Right lobe of liver (tissue), 4 donors: ENCODE results near the gene ATMIN.

Source experiments
- POLR2A ChIP-seq: fragments of 450-650 bp; IDR thresholded peaks from one replicate; pipeline ENCODE4 v1.6.1; 2017; ENCODE audit warnings: antibody characterized with exemption, mild to moderate bottlenecking
- TF ChIP-seq, protein P1 (sequence below), 4 donors: fragments of 200-600 bp in 3 of 4; fragments of 450-650 bp in 1 of 4; IDR thresholded peaks; one replicate each; pipeline versions ENCODE4 v1.5.1 to v1.8.0; 2016 to 2022; ENCODE audit warnings: antibody characterized with exemption in 4 of 4, mild to moderate bottlenecking in 2 of 4
- donor health status: DM: no; HTN: no; CAD: no.
- donor health status: DM: no; HTN: no; CAD: no.
- donor health status: DM: no; HTN: yes; CAD: no.

DNA sequence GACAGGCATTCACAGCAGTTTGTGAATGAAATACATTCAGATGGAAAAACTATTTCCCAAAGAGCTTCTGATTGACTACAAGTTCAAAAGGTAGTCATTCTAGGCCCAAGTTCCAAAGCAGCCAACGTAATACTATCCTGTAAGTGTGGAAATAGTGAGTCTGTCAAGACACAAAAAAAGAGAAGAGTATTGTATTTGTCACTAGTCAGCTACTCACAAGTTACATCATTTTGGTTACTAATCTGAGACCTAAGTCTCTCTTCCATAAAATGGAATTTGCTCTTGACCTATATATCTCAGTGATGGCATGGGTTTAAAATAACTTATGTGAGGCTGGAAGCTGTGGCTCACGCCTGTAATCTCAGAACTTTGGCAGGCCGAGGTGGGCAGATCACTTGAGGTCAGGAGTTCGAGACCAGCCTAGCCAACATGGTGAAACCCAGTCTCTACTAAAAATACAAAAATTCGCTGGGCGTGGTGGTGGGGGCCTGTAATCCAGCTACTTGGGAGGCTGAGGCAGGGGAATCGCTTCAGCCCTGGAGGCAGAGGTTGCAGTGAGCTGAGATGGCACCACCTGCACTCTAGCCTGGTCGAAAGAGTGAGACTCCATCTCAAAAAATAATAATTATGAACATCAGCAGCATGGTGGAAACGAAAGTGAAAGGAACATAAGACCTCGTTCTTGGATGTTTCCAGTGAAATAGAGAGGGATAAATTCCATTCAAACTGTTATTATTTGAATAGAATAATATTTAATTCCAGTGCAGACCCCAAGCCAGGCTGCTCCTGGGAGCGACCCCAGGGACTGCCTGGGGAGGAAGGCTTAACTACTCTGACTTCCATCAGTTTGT is 31.8 kb upstream of the ATMIN start:
- TF ChIP-seq, protein P1, sequence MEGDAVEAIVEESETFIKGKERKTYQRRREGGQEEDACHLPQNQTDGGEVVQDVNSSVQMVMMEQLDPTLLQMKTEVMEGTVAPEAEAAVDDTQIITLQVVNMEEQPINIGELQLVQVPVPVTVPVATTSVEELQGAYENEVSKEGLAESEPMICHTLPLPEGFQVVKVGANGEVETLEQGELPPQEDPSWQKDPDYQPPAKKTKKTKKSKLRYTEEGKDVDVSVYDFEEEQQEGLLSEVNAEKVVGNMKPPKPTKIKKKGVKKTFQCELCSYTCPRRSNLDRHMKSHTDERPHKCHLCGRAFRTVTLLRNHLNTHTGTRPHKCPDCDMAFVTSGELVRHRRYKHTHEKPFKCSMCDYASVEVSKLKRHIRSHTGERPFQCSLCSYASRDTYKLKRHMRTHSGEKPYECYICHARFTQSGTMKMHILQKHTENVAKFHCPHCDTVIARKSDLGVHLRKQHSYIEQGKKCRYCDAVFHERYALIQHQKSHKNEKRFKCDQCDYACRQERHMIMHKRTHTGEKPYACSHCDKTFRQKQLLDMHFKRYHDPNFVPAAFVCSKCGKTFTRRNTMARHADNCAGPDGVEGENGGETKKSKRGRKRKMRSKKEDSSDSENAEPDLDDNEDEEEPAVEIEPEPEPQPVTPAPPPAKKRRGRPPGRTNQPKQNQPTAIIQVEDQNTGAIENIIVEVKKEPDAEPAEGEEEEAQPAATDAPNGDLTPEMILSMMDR (IDR thresholded peaks at IDR 0.05) = no peak
- TF ChIP-seq POLR2A = no peak
